HT1080 (cell line): ENCODE results near the gene ADAMTS2. TPM values are rescaled to one million over a fixed set of nuclear protein-coding genes. Genes with fewer than 3 reads are reported as not detected.
A peak's percentile ranks its signal among the peaks of the same experiment; 100 is the strongest.

Experiments used
- DNase-seq: peaks from one replicate; pipeline ENCODE4 v3.0.0-alpha.2; 2015; ENCODE audit warnings: low read depth
- total RNA-seq: library from RNA; depleted of rRNA; stranded (reverse); fragments of >200 nt; shearing (Covaris generic); gene quantifications from 2 replicates; pipeline ENCODE4 v1.2.3, GENCODE V29; 2014

ADAMTS2 gene
- total RNA-seq, 1 experiment from 2014 or later = 0.69 TPM

DNA sequence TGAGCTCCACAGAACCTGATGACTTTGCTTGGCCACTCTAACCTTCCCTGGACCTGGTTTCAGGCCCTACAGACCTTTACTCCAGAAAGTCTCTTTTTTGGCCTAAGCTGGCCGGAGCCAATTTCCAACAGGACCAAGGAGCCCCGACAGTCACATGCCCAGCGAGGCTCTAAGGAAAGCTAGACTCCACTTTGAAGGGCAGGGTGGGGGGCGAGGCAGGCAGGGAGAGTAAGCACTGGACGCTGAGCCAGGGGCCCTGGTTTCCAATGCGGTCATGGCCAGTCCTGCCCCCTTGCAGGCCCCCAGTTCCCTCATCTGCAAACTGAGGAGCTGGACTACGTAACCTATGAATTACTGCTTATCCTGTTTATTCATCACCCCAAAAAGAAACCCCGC, 65.2 kb downstream of the ADAMTS2 start:
- no peak for DNase-seq

DNA sequence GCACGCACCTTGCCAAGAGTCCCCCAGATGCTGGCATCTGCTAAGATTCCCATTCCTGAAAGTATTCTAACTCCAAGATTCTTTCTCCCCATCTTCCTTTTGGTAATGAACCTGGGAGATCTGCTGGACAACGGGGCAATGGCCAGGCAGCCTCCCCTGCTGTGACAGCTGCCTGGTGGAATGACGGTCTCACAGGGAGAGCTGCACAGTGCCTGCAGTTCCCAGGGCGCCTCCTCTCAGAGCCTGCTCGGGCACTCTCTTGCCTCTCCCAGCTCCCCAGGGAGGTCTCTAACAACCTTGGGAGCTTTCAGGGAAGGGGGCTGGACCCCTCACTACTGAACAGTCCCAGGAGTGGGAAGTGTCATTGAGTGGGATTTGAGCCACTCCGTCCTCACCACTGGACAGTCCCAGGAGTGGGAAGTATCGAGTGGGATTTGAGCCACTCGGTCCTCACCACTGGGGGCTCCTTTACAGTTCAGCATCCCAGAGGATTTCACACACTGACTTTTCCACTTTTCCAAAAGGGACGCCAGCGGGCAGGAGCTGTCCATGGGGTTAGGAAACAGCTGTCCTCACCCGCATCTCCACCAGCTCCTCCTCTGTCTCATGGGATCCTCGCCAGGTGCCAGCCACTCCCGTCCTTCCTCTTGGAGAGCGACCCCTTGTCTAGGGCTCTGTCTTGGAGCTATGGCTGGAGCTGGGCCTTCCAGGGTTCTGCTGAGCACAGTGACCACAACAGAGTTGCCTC, 65.7 kb downstream of the ADAMTS2 start:
- DNase-seq = no peak

DNA sequence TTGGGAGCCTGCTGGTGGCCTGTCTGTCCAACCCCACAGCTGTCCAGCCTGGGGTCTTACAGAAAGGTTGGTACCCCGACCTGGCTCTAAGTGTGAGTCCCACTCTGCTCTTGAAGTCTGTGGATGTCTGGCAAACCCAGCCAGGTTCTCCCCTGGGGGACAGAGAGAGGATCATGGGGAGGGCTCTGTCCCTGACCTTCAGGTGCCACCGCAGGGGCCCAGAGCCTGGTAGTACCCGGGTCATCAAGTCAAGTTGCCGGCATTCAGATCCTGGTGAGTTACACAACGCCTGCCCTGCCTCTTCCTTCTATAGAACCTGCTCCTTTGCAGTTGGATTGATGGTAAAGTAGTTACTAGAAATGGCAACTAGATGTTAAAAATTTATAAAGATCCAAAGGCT, 66.7 kb downstream of the ADAMTS2 start:
- DNase-seq = no peak

DNA sequence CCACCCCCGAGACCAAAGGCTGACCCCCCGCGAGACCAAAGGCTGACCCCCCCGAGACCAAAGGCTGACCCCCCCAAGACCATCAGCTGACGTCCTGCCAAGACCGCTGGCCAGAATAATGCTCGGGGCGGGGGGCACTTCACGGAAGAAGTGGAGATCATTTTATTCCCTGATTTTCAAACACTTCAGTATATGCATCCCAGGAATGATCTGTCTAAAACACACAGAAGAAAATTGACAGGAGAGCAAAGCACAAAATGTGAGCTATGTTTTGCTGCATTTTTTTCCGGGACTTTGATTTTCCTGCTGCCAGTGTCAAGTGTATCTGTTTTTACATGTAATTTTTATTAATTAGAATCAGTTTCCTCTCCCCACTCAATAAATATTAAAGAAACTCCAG, 67.1 kb downstream of the ADAMTS2 start:
- DNase-seq = no peak

DNA sequence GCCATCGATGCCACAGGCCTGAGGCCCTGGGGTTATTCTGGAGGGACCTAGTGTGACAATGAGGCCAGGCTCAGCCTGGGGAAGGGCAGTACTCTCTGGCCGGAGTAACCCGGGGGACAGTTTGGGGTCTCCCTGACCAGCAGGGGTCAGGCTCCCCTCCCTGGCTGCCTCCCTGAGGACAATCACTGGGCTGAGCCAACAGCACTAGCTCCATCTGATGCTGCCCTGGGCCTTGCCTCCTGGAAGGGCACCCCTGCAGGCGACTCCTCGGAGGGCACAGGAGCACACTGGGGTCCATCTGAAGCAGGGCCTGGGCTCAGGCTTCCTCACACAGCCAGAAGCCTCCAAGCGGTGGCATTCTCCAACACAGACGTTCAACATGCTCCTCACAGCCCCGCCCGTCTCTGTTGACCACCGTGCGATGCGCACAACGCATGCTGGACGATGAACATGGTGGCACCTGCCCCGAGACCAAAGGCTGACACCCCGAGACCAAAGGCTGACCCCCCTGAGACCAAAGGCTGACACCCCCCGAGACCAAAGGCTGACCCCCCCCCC, 68.3 kb downstream of the ADAMTS2 start:
- DNase-seq = no peak

DNA sequence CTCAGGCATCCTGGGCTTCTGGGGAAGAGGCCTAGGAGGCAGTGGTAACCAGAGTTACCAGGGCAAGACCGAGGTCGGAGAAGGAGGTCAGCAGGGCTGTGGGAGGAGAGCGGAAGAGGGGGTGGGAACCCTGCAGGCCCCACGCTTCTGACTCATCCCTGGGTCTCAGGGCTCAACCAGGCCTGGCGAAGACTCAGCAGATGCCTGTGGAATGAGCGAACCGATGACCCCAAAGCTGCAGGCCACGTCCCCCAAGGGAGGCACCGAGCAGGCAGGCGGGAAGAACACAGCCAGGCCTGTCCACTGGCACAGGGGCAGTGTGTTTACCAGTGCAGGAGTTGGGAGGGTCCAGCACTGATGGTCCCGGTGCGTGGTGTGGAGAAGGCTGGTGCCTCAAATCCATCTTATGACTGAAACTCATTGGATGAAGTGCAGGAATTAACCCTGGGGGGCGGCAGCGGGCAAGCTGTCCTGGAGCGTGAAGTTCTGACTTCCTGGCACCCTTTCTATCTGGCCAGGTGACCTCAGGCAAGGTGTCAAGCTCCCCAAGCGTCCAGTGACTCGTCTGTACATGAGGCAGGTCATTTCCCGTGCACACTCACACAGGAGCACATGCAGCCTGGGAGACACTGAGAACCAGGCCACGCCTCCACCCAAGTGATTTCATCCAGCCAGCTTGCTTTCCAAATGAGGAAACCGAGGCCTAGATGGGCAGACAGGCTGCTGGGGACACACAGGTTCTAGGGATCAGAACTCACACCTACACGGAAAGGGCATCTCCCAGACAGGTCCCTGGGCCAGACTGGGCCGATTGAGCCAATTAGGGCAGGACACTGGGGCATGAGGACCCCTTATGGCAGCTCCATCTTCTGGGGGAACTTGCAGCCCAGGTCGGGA, 69.1 kb downstream of the ADAMTS2 start:
- peak; percentile 84 for DNase-seq

DNA sequence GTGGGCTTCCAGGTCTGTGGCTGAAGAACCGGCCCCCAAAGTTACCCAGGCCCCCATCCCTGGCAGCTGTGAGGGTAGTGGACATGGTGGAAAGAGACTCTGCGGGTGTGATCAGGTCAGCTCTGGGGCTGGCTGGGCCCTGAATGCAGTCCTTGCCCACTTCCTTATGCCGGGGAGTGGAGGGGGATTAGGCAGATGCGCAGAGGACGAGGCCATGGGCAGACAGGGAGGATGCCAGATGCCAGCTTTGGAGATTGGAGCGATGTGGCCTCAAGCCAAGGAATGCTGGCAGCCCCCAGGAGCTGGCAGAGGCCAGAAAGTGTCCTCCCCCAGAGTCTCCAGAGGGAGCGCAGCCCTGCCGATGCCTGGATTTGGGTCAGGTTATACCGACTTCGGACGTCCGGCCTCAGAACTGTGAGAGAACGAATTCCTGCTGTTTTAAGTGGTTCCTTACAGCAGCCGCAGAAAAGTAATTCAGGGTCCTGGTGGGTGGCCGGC, 69.8 kb downstream of the ADAMTS2 start:
- no peak for DNase-seq

DNA sequence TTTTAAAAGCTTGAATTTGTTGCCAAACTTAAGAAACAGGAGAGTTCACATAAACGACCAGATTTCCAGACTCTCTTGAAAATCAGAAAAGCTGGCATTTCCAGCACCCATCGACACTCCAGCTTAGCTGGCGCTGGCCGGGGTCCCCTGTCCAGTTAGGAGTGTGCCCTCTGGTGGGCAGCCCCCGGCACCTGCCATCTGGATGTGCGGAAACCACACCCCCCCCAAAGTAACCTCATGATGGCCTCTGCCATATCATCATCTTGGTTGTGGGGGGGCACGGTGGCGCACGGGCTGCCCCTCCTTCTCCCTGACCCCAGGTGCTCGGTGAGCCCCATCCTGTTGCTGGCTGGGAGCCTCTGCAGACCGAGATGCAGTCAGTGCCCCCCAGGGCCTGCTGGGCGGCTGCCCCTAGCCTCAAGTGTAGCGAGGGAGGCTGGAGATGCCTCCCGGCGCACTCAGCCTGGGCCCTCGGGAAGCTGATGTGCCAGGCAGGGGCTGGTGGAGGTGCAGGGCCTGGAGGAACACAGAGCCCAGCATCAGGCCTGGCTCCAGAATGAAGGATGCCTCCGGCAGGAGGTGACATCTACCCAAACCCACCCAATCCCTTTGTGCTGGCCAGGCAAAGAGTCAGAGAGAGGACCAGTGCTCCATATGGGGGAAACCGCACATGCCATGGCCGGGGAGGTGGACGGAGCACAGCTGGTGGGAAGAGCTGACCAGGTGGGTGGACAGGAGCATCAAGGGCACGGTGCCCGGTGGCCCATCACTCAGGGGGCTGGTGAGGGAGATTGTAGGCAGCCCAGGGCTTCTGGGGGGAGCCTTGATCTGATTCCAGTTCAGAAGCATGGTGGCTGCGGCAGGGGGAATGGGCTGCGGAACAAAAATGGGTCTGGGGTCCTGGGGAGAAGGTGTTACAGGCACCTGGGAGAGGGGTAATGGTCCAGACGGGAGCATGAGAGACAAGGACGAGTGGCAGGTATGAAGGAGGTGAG, 70.6 kb downstream of the ADAMTS2 start:
- no peak for DNase-seq

DNA sequence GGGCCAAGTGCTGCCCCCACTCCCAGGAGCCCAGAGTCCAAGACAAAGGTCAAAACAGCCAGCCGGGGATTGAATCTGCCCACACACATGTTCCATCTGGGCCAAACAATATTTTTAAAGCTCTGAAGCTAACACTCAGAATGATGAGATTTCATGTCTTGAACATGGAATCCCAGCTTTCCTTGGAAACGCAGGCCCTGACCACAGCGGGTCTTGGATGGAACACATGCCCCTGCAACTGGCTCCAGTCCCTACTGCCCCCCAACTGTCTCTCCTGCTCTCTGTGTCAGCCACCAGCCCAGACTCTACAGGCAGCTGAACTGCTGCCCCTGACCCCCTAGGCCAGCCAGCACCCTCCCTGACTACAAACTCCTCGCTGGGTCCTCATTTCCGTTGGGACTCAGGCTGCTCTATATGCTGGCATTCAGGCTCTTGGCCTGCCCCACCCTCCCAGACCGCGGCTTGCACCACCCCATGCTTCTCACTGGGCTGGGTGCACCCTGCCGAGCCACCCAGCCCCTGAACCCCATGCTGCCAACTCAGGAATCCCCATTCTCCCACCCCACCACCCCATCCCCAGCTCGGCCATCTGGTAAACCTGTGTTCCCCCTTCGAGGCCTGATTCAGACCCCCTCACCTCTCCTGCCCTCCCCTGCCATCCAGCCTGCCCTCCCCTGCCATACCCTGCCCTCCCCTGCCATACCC, 71.7 kb downstream of the ADAMTS2 start:
- no peak for DNase-seq

DNA sequence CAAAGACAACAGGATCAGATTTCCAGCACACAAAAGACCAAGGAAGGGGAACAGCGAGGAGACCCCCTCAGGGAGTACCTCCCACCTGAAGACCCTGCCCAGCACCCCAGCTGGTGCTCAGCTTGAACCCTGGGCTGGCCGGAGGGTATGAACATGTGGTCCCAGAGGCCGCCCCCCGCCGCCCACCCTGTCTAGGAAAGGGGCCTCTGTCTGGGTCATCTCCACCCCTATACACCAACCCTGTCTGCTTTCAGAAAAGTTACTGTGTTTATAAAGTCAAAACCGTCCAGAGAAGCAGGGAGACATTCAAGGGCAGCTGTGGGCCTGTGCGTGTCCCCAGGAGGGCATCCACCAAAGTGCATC, 72.2 kb downstream of the ADAMTS2 start:
- DNase-seq = no peak

DNA sequence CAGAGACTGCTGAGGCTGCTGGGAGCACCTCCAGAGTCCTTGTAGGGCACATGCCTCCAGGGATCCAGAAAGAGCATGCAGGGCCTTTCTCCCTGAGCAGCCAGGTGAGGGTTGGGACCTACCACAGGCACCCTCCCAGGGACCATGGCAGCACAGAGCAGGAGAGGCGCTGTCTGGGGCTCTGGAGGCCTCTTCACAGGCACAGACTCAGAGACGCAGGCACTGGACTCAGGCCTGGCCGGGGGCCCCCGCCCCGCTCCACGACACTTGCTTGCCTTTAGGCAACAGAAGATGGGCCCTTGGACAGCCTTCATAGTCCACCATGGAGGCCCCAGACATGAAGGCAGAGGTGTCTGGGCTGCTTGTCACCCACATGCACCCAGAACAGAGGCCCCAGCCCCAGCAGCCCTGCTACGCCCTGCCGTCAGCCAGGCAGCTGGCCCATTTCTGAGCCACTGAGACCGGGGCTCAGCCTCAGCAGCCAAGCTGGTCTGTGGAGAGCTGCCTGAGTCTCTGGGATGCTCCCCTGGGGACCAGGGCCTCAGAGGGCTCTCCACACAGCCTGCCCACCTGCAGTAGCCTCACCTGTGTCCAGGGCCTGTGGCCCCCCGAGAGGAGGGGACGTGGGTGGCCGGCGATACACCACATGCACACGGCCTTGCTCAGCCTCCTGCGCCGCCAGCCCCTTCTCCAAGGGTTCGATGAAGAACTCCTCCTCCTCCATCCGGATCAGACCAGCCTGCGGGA, 72.8 kb downstream of the ADAMTS2 start:
- DNase-seq = no peak

DNA sequence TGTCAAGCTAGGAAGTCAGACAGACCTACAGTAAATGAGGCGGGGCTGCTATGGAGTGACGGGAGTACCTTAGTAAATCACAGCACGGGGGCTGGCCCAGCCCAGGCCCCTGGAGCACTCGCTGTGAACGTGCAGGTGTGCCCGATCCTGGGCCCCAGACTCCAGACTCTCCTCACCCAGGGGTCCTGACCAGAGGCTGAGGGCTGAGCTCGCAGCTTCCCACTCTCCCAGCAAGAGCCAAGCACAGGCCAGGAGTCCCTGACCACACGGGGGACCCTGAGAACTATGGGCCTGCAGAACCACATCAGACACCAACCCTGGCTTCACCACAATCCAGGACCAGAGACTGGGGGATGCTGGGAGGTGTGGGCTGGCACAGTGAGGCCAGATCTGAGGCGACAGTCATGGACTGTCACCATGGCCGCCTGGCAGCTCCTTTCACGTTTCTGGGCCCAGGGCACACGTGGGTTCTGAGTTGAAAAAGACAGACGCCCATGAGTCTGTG, 73.4 kb downstream of the ADAMTS2 start:
- DNase-seq = no peak

DNA sequence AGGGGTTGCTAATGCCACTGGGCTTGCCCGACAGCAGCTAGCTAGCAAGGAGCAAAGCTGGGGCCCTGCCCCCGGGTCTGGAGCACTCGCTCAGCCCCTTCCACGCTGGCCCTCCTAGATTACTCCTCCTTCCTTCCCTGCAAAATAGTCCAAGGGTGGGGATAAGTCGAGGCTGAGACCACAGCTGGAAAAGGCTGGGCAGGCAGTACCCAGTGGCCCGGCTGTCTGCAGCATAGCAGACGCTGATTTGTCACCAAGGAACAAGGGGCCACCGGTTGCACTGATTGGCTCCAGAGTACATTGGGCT, 73.9 kb downstream of the ADAMTS2 start:
- no peak for DNase-seq

DNA sequence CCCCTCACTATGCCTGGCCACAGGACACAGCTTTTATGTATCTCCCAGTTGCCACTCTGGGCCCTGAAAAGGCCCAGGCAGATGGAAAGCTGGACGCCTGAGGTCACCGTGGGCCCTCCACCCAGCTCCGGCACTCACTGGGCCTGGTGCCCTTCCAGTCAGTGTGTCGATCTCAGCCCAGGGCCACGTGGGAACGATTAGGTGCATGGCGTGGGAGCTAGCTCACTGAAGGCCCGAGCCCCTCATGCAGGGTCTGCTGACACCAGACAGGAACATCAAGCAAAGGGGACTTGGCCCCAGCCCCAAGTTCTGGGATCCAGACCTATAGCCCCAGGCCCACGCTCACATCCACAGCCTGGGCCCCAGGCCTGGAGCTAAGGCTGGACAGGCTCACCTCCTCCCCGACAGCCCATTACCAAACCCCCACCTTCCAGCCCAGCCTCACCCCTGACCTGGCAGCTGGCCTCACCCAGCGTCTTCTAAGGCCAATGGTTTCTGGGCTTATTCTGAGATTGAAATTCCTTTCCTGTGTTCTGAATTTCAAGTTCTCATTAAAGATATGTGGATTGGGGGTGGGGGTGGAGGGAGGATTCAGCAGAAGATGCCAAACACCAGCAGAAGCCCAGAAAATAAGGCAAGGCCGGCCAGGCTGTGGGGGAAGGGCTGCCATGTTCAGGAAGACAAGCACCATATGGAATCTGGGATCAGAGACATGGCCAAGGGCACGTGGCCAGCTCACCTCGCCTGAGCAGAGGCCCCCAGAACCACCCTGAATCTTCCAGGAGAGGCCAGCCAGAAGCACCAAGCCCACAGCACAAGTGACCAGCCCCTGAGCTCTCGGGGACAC, 74.5 kb downstream of the ADAMTS2 start:
- DNase-seq = no peak

DNA sequence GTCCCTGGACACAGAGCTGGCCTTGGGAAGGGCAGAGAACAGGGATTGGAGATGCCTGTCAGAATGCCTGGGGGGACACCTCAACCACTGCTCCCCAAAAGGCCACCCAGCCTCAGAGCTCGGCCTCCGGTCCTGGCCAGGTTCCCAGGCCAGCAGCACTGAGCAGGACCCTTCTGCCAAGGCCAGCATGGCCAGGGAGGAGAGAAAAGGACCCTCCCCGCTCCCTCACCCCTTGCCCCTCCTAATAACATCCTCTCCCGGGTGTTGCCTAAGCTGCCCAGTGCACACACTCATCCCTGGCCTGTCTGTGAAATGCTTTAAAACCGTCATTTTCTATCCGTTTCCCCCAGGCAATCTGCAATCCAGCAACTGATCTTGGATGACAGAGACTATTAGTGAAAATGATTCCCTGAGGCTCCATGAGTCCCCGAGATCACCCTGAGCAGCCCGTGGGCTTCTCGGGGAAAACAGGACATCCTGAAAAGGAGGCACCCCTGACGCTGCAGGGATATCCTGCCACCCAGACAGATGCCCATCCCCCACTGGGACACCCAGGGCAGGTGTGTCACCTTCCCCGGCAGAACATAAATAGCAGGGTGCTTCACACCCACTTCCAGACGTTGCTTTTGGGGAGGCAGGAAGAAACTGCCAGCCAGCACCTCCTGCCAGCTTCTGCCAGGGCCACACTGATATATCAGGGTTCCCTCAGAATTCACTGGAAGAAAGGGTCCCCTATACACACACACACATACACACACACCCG, 75.3 kb downstream of the ADAMTS2 start:
- DNase-seq = no peak

DNA sequence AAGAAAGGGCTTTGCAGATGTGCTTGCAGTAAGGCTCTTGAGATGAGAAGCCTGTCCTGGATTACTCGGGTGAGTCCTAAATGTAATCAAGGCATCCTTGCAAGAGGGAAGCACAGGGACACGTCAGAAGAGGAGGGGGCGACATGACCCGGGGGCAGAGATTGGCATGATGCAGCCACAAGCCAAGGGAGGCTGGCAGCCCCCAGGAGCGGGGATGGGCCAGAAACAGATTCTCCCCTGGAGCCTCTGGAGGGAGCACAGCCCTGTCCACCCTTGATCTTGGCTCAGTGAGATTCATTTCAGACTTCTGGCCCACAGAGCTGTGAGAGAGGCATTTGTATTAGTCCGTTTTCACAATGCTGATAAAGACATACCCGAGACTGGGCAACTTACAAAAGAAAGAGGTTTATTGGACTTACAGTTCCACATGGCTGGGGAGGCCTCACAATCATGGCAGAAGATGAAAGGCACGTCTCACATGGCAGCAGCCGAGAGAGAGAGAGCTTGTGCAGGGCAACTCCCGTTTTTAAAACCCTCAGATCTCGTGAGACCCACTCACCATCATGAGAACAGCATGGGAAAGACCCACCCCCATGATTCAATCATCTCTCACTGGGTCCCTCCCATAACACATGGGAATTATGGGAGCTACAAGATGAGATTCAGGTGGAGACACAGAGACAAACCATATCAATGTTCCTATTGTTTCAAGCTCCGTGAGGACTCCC, 76.1 kb downstream of the ADAMTS2 start:
- DNase-seq = no peak

DNA sequence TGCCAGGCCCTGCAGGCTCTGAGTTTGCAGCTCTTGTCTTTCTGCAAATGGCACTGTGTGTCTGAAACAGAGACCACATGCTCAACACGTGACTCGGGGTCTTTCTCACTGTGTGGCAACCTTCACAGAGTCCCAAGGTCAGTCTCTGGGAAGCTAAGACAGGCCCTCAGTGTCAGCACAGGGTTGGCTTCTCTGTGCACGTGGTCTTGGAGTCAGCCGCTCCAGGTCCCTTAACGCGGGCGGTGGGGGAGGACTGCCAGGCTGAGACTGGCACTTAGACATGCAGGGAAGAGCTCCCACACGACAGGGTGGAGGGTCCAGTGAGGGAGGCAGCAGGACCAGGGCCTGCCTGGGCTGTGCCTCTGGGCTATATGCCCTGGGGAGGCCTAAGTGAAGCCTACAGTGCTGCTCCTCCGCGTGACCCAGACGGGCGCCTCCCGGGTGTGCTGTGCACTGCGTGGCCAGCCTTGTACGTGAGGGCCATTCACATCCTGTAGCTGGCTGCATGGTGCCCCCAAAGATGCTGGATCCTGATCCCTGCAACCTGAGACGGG, 76.8 kb downstream of the ADAMTS2 start:
- DNase-seq = no peak
